AG04450 (cell line): ENCODE results near the gene MYEF2. TPM values are rescaled to one million over a fixed set of nuclear protein-coding genes. Genes with fewer than 3 reads are reported as not detected.

Experiments used
- CTCF ChIA-PET: fragments of 300-600, 350-600 bp; formaldehyde crosslinking; extraction: SDS; loops from one replicate; lab custom pipeline; 2022; ENCODE audit warnings: antibody characterized with exemption, inconsistent platforms; lab: Charles Lee
- POLR2A ChIA-PET: fragments of 350-600 bp; formaldehyde crosslinking; extraction: SDS; loops from one replicate; lab custom pipeline; 2021; ENCODE audit warnings: antibody characterized with exemption, inconsistent platforms; lab: Yijun Ruan, JAX
- DNase-seq: peaks from one replicate; pipeline ENCODE4 v3.0.0-alpha.2; 2011; ENCODE audit warnings: low read depth, low spot score
- H3K27ac ChIP-seq: one replicate; pipeline ENCODE4 v1.5.1; 2012; ENCODE audit warnings: low read depth, low read length, control low read depth
- H3K27me3 ChIP-seq: one replicate; pipeline ENCODE4 v1.6.0; 2012; ENCODE audit warnings: low read length; ENCODE audit not compliant: control insufficient read depth, insufficient read depth
- H3K4me3 ChIP-seq: 2 replicates; pipeline ENCODE4 v1.5.1; 2011; ENCODE audit warnings: mild to moderate bottlenecking, low read depth, low read length, control low read depth
- H3K9me3 ChIP-seq: 2 replicates; pipeline ENCODE4 v1.5.1; 2012; ENCODE audit warnings: low read length; ENCODE audit not compliant: control insufficient read depth, insufficient read depth
- CTCF ChIP-seq: IDR thresholded peaks from 2 replicates; pipeline ENCODE4 v1.5.1; 2011; ENCODE audit warnings: low read depth, low read length, control low read depth, inconsistent platforms
- polyA plus RNA-seq: library from polyadenylated mRNA; depleted of rRNA; stranded (reverse); fragments of >200 nt; gene quantifications from 2 replicates; pipeline ENCODE4 v1.2.3, GENCODE V29; 2011

Gene MYEF2
- polyA plus RNA-seq, 1 experiment = 9.4 TPM

- no peak for TF ChIP-seq CTCF
- Histone ChIP-seq H3K9me3 (no peaks in the 10 kb centered on the region), H3K27me3 (no peaks in the 10 kb centered on the region), H3K4me3 (no peak overlapping the region), H3K27ac (no peak overlapping the region)
- ChIA-PET CTCF (interaction anchor here (1.4 kb wide), 1 partner anchor 109 kb away, joined by 4 read pairs; no protein-coding TSS in a partner anchor), POLR2A (no interaction called here)
- no peak for DNase-seq
Measured at GRCh38 chr15:48176112-48176511, 2.0 kb downstream of the MYEF2 start.

GRCh38 chr15:48175126-48175525 is 3.0 kb downstream of the MYEF2 start:
- no peak for DNase-seq
- POLR2A ChIA-PET = no interaction called here

GRCh38 chr15:48170981-48171380 is 7.1 kb downstream of the MYEF2 start:
- DNase-seq = no peak
- ChIA-PET CTCF (no interaction called here), POLR2A (no interaction called here)
- H3K9me3 ChIP-seq = no peaks in the 10 kb centered on the region
- H3K4me3 ChIP-seq = no peak overlapping the region
- H3K27ac ChIP-seq = no peak overlapping the region
- no peaks in the 10 kb centered on the region for H3K27me3 ChIP-seq
- TF ChIP-seq CTCF = no peak

More at GRCh38 chr15:48175126-48175525, 3.0 kb downstream of the MYEF2 start:
- Histone ChIP-seq H3K27ac (no peak overlapping the region), H3K27me3 (no peaks in the 10 kb centered on the region), H3K9me3 (no peaks in the 10 kb centered on the region), H3K4me3 (no peak overlapping the region)
- CTCF ChIA-PET = no interaction called here
- no peak for TF ChIP-seq CTCF

- ChIA-PET POLR2A (no interaction called here), CTCF (no interaction called here)
- no peaks in the 10 kb centered on the region for H3K9me3 ChIP-seq
- H3K4me3 ChIP-seq = no peak overlapping the region
- no peak overlapping the region for H3K27ac ChIP-seq
- no peak for TF ChIP-seq CTCF
- DNase-seq = no peak
- no peaks in the 10 kb centered on the region for H3K27me3 ChIP-seq
Measured at GRCh38 chr15:48168616-48169015, 9.5 kb downstream of the MYEF2 start.

- DNase-seq = no peak
- TF ChIP-seq CTCF = no peak
- Histone ChIP-seq H3K4me3 (no peak overlapping the region), H3K27ac (no peak overlapping the region), H3K9me3 (no peaks in the 10 kb centered on the region), H3K27me3 (no peaks in the 10 kb centered on the region)
- CTCF ChIA-PET = no interaction called here
- POLR2A ChIA-PET = no interaction called here
Measured at GRCh38 chr15:48153526-48153925, 24.6 kb downstream of the MYEF2 start.
